ENCODE data around the gene ZFHX3. TPM values are rescaled to one million over a fixed set of nuclear protein-coding genes. Genes with fewer than 3 reads are reported as not detected.

Gene ZFHX3
- total RNA-seq, 1 experiment from 2014 or later = 2.2 TPM

- DNase-seq (ENCODE audit: low read depth, low spot score) = no peak
- in situ Hi-C loops (cut with HindIII; ENCODE audit: low pct_unique_long_range_greater_than_20kb, low sequenced_read_pairs) = no loop called here
Observed at GRCh38 chr16:72894293-72895151, 153.4 kb downstream of the ZFHX3 start.

- in situ Hi-C loops (cut with HindIII; ENCODE audit: low pct_unique_long_range_greater_than_20kb, low sequenced_read_pairs) = no loop called here
- no peak for DNase-seq (ENCODE audit: low read depth, low spot score)
Observed at GRCh38 chr16:72891291-72892227, 156.4 kb downstream of the ZFHX3 start.

GRCh38 chr16:72890587-72890986 is 157.3 kb downstream of the ZFHX3 start:
- in situ Hi-C loops (cut with HindIII; ENCODE audit: low pct_unique_long_range_greater_than_20kb, low sequenced_read_pairs) = no loop called here
- no peak for DNase-seq (ENCODE audit: low read depth, low spot score)

- in situ Hi-C loops (cut with HindIII; ENCODE audit: low pct_unique_long_range_greater_than_20kb, low sequenced_read_pairs) = no loop called here
- no peak for DNase-seq (ENCODE audit: low read depth, low spot score)
Observed at GRCh38 chr16:72889616-72890582, 158.0 kb downstream of the ZFHX3 start.

GRCh38 chr16:72887537-72887936 is 160.4 kb downstream of the ZFHX3 start:
- DNase-seq (ENCODE audit: low read depth, low spot score) = no peak

GRCh38 chr16:72886346-72886974 is 161.5 kb downstream of the ZFHX3 start:
- in situ Hi-C loops (cut with HindIII; ENCODE audit: low pct_unique_long_range_greater_than_20kb, low sequenced_read_pairs) = no loop called here
- no peak for DNase-seq (ENCODE audit: low read depth, low spot score)

More at GRCh38 chr16:72887537-72887936, 160.4 kb downstream of the ZFHX3 start:
- in situ Hi-C loops (cut with HindIII; ENCODE audit: low pct_unique_long_range_greater_than_20kb, low sequenced_read_pairs) = no loop called here

- DNase-seq (ENCODE audit: low read depth, low spot score) = peak; percentile 83
- in situ Hi-C loops (cut with HindIII; ENCODE audit: low pct_unique_long_range_greater_than_20kb, low sequenced_read_pairs) = no loop called here
Observed at GRCh38 chr16:72884573-72884972, 163.4 kb downstream of the ZFHX3 start.

GRCh38 chr16:72884037-72884436 is 163.9 kb downstream of the ZFHX3 start:
- DNase-seq (ENCODE audit: low read depth, low spot score) = no peak
- in situ Hi-C loops (cut with HindIII; ENCODE audit: low pct_unique_long_range_greater_than_20kb, low sequenced_read_pairs) = no loop called here

- in situ Hi-C loops (cut with HindIII; ENCODE audit: low pct_unique_long_range_greater_than_20kb, low sequenced_read_pairs) = no loop called here
- DNase-seq (ENCODE audit: low read depth, low spot score) = no peak
Observed at GRCh38 chr16:72879846-72880245, 168.1 kb downstream of the ZFHX3 start.

GRCh38 chr16:72878301-72879269 is 169.3 kb downstream of the ZFHX3 start:
- peak; percentile 34 for DNase-seq (ENCODE audit: low read depth, low spot score)
- in situ Hi-C loops (cut with HindIII; ENCODE audit: low pct_unique_long_range_greater_than_20kb, low sequenced_read_pairs) = no loop called here

GRCh38 chr16:72877374-72878028 is 170.4 kb downstream of the ZFHX3 start:
- DNase-seq (ENCODE audit: low read depth, low spot score) = peak; percentile 49
- in situ Hi-C loops (cut with HindIII; ENCODE audit: low pct_unique_long_range_greater_than_20kb, low sequenced_read_pairs) = no loop called here

GRCh38 chr16:72876981-72877373 is 171.0 kb downstream of the ZFHX3 start:
- in situ Hi-C loops (cut with HindIII; ENCODE audit: low pct_unique_long_range_greater_than_20kb, low sequenced_read_pairs) = no loop called here
- no peak for DNase-seq (ENCODE audit: low read depth, low spot score)

- no peak for DNase-seq (ENCODE audit: low read depth, low spot score)
Observed at GRCh38 chr16:72876221-72876620, 171.7 kb downstream of the ZFHX3 start.

GRCh38 chr16:72875291-72876031 is 172.5 kb downstream of the ZFHX3 start:
- peak; percentile 2 for DNase-seq (ENCODE audit: low read depth, low spot score)

More at GRCh38 chr16:72876221-72876620, 171.7 kb downstream of the ZFHX3 start:
- in situ Hi-C loops (cut with HindIII; ENCODE audit: low pct_unique_long_range_greater_than_20kb, low sequenced_read_pairs) = no loop called here

GRCh38 chr16:72873853-72874252 is 174.1 kb downstream of the ZFHX3 start:
- in situ Hi-C loops (cut with HindIII; ENCODE audit: low pct_unique_long_range_greater_than_20kb, low sequenced_read_pairs) = no loop called here
- no peak for DNase-seq (ENCODE audit: low read depth, low spot score)

More at GRCh38 chr16:72875291-72876031, 172.5 kb downstream of the ZFHX3 start:
- in situ Hi-C loops (cut with HindIII; ENCODE audit: low pct_unique_long_range_greater_than_20kb, low sequenced_read_pairs) = no loop called here

Measured in SK-MEL-5 (cell line).